Activated B cell treated with CpG ODN at 0.5 μM for 24 hours (primary cell): Measurements from ENCODE around the gene SLC9C2. TPM values are rescaled to one million over a fixed set of nuclear protein-coding genes. Genes with fewer than 3 reads are reported as not detected.
"Not testable (repeated sequence)": the region's sequence is repeated elsewhere in the genome, so short reads cannot be mapped to it uniquely, and the experiment has no call there.

Experiments used
- ATAC-seq: fragments of 200-7000 bp; cut with Tn5 transposase; one replicate; pipeline ENCODE4 v1.10.0; 2021; ENCODE audit warnings: low read depth, mild to moderate bottlenecking, moderate library complexity
- CTCF ChIA-PET: fragments of 350-600 bp; sonication (Branson Sonifier 250); formaldehyde crosslinking; loops from one replicate; lab custom pipeline; 2021; ENCODE audit warnings: antibody characterized with exemption; lab: Charles Lee
- POLR2A ChIA-PET: fragments of 350-600 bp; sonication (Branson Sonifier 250); formaldehyde crosslinking; loops from one replicate; lab custom pipeline; 2021; ENCODE audit warnings: antibody characterized with exemption; lab: Charles Lee
- DNase-seq: peaks from one replicate; pipeline ENCODE4 v3.0.0; 2022
- H3K27ac Mint-ChIP-seq: one replicate; pipeline ENCODE4 v1.8.0; 2020; ENCODE audit warnings: mixed read lengths
- H3K27me3 Mint-ChIP-seq: one replicate; pipeline ENCODE4 v1.8.0; 2021; ENCODE audit warnings: mixed read lengths
- H3K36me3 Mint-ChIP-seq: one replicate; pipeline ENCODE4 v1.8.0; 2021; ENCODE audit warnings: low read depth, mixed read lengths
- H3K4me1 Mint-ChIP-seq: one replicate; pipeline ENCODE4 v1.8.0; 2021; ENCODE audit warnings: mixed read lengths
- H3K4me3 Mint-ChIP-seq: one replicate; pipeline ENCODE4 v1.8.0; 2020; ENCODE audit warnings: mild to moderate bottlenecking, mixed read lengths
- H3K9me3 Mint-ChIP-seq: one replicate; pipeline ENCODE4 v1.8.0; 2020; ENCODE audit warnings: mixed read lengths
- intact Hi-C: fragments of 100-400 bp; cut with micrococcal nuclease; formaldehyde crosslinking; loops from one replicate; pipeline ENCODE4 v1.15.1; 2024
- total RNA-seq: library from RNA; stranded (reverse); gene quantifications from 2 replicates; pipeline ENCODE4 v1.2.3, GENCODE V29; 2022
- TF ChIP-seq, protein P1 (sequence below): fragments of 200-600 bp; IDR thresholded peaks from one replicate; pipeline ENCODE4 v1.8.0; 2022; ENCODE audit warnings: antibody characterized with exemption, mild to moderate bottlenecking

Gene SLC9C2
- total RNA-seq, 1 donor from 2014 or later, result not detected

GRCh38 chr1:173523329-173523728 is 79.5 kb downstream of the SLC9C2 start:
- intact Hi-C loops, result no loop called here
- CTCF ChIA-PET, result no interaction called here
- TF ChIP-seq, protein P1, sequence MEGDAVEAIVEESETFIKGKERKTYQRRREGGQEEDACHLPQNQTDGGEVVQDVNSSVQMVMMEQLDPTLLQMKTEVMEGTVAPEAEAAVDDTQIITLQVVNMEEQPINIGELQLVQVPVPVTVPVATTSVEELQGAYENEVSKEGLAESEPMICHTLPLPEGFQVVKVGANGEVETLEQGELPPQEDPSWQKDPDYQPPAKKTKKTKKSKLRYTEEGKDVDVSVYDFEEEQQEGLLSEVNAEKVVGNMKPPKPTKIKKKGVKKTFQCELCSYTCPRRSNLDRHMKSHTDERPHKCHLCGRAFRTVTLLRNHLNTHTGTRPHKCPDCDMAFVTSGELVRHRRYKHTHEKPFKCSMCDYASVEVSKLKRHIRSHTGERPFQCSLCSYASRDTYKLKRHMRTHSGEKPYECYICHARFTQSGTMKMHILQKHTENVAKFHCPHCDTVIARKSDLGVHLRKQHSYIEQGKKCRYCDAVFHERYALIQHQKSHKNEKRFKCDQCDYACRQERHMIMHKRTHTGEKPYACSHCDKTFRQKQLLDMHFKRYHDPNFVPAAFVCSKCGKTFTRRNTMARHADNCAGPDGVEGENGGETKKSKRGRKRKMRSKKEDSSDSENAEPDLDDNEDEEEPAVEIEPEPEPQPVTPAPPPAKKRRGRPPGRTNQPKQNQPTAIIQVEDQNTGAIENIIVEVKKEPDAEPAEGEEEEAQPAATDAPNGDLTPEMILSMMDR, result no peak
- peaks cover 3% of the 10 kb centered on the region for H3K27me3 Mint-ChIP-seq
- H3K36me3 Mint-ChIP-seq, result no peaks in the 10 kb centered on the region
- no peak overlapping the region for H3K4me3 Mint-ChIP-seq
- no peak overlapping the region for H3K27ac Mint-ChIP-seq
- H3K9me3 Mint-ChIP-seq, result no peaks in the 10 kb centered on the region
- ATAC-seq, result no peak
- DNase-seq, result no peak
- POLR2A ChIA-PET, result no interaction called here
- no peaks in the 10 kb centered on the region for H3K4me1 Mint-ChIP-seq

DNA sequence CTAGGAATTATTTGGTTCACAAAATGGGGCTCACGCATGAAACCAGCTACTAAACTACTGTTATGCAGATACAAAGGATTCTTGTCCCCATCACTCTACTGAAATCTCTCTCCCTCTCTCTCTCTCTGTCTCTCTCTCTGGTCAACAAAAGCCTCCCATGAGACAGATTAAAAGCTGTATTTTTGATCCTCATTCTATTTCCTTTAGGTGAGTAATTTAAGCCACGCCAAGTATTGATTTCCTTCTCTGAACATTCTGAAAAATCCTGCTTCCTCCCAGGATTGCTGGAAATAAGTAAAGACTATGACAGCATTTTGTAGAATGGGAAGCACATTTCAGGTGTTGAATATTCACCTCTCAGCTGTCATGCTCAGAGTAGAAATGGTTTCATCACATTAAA is 82.1 kb downstream of the SLC9C2 start:
- no peak overlapping the region for H3K27ac Mint-ChIP-seq
- ATAC-seq, result no peak
- intact Hi-C loops, result no loop called here
- CTCF ChIA-PET, result no interaction called here
- H3K36me3 Mint-ChIP-seq, result no peaks in the 10 kb centered on the region
- no peak overlapping the region for H3K4me3 Mint-ChIP-seq
- H3K4me1 Mint-ChIP-seq, result no peaks in the 10 kb centered on the region
- DNase-seq, result no peak
- H3K27me3 Mint-ChIP-seq, result no peaks in the 10 kb centered on the region
- TF ChIP-seq, protein P1, result no peak
- POLR2A ChIA-PET, result no interaction called here
- H3K9me3 Mint-ChIP-seq, result no peaks in the 10 kb centered on the region

- H3K36me3 Mint-ChIP-seq, H3K27ac Mint-ChIP-seq, H3K4me1 Mint-ChIP-seq, CTCF ChIA-PET, H3K9me3 Mint-ChIP-seq, H3K27me3 Mint-ChIP-seq, H3K4me3 Mint-ChIP-seq, ATAC-seq, DNase-seq, intact Hi-C loops, POLR2A ChIA-PET: not testable (repeated sequence)
These were observed 88.4 kb downstream of the SLC9C2 start for GRCh38 chr1:173514503-173514902.

DNA sequence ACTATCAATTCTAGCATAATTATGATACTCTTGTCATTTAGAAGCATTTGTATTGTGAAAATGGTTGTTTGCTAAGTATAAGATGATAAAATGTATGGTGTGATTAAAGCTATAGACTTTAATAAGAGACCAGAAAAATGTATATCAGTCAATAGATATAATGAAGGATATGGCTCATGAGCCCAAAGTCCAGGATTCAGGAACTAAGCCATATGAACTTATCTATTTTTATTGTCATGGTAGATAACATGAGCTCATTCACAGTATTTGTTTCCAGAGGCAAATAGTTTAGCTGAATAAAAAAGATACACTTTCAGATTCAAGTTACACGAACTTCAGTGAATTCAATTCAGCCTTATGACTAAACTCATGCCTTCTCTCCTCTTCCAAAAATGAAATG is 93.1 kb downstream of the SLC9C2 start:
- Mint-ChIP-seq H3K27me3 (peaks cover 4% of the 10 kb centered on the region), H3K27ac (no peak overlapping the region), H3K36me3 (no peaks in the 10 kb centered on the region), H3K9me3 (peaks cover 6% of the 10 kb centered on the region), H3K4me3 (no peak overlapping the region), H3K4me1 (peaks cover 2% of the 10 kb centered on the region)
- DNase-seq (no peak), ATAC-seq (no peak)
- CTCF ChIA-PET, result no interaction called here
- POLR2A ChIA-PET, result no interaction called here
- intact Hi-C loops, result no loop called here
- TF ChIP-seq, protein P1, result no peak

- no peak for ATAC-seq
- TF ChIP-seq, protein P1, result no peak
- intact Hi-C loops, result no loop called here
- Mint-ChIP-seq H3K27ac (no peak overlapping the region), H3K36me3 (no peaks in the 10 kb centered on the region), H3K4me1 (peaks cover 2% of the 10 kb centered on the region), H3K4me3 (no peak overlapping the region), H3K9me3 (peaks cover under 1% of the 10 kb centered on the region), H3K27me3 (peaks cover 3% of the 10 kb centered on the region)
- CTCF ChIA-PET, result no interaction called here
- POLR2A ChIA-PET, result no interaction called here
- DNase-seq, result no peak
These were observed 94.3 kb downstream of the SLC9C2 start for GRCh38 chr1:173508541-173508940.

DNA sequence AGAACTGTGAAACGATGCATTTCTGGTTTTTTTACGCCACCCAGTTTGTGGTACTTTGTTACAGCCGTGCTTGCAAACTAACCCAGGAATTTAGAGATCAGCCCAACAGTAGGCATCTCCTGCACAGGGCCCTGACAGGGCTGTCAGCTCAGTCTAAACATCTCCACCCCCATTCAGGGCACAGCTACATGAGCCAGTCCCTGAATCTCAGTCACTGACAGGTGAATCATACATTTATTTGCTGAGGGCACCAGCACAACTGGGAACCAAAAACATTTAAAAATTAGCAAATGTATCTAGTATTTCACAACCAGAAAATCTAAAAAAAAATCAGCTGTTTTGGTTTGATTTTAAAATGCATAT is 95.0 kb downstream of the SLC9C2 start:
- DNase-seq, result no peak
- Mint-ChIP-seq H3K4me3 (no peak overlapping the region), H3K27me3 (peaks cover 1% of the 10 kb centered on the region), H3K9me3 (no peaks in the 10 kb centered on the region), H3K4me1 (peaks cover 2% of the 10 kb centered on the region), H3K36me3 (no peaks in the 10 kb centered on the region), H3K27ac (no peak overlapping the region)
- CTCF ChIA-PET, result no interaction called here
- ATAC-seq, result no peak
- intact Hi-C loops, result no loop called here
- POLR2A ChIA-PET, result no interaction called here
- TF ChIP-seq, protein P1, result no peak
